GM18520 (cell line): ENCODE measurements around the gene LPIN2.

Experiments
- ATAC-seq: cut with Tn5 transposase; IDR thresholded peaks from one replicate; pipeline ENCODE4 v1.9.1; 2021; ENCODE audit not compliant: unreplicated experiment

The LPIN2 gene

DNA sequence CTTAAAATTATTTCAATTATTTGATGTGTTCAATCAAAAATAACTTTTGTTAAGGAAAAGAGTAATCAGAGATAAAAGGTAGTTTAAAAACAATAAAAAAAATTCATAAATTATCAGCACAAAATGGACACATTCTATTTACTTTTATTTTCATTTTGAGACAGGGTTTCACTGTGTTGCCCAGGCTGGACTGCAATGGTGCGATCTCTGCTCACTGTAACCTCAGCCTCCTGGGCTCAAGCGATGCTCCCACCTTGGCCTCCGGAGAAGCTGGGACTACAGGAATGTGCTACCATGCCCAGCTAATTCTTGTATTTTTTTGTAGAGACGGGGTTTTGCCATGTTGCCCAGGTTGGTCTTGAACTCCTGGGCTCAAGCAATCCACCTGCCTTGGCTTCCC is 47.1 kb downstream of the LPIN2 start:
- ATAC-seq = no peak

- ATAC-seq = no peak
These were observed 48.5 kb downstream of the LPIN2 start for GRCh38 chr18:2964361-2965010.
